IPS DF 19.7 (cell line): ENCODE results near the gene PLXNA2.

Experiments used
- DNase-seq: peaks from one replicate; pipeline ENCODE4 v3.0.0-alpha.2; 2013; ENCODE audit warnings: low read depth, low spot score

Gene PLXNA2

GRCh38 chr1:208222376-208223126 lies 21.6 kb downstream of the PLXNA2 start:
- DNase-seq, result no peak

- no peak for DNase-seq
Measured at GRCh38 chr1:208221291-208221622, 22.9 kb downstream of the PLXNA2 start.

- no peak for DNase-seq
Measured at GRCh38 chr1:208219659-208220282, 24.4 kb downstream of the PLXNA2 start.

- DNase-seq, result no peak
Measured at GRCh38 chr1:208219098-208219658, 25.0 kb downstream of the PLXNA2 start.

GRCh38 chr1:208218237-208219097 lies 25.7 kb downstream of the PLXNA2 start:
- no peak for DNase-seq

- no peak for DNase-seq
Measured at GRCh38 chr1:208217781-208218180, 26.4 kb downstream of the PLXNA2 start.

- DNase-seq, result no peak
Measured at GRCh38 chr1:208216806-208217205, 27.4 kb downstream of the PLXNA2 start.

- DNase-seq, result no peak
Measured at GRCh38 chr1:208216062-208216461, 28.1 kb downstream of the PLXNA2 start.

- DNase-seq, result no peak
Measured at GRCh38 chr1:208215393-208215792, 28.8 kb downstream of the PLXNA2 start.

- no peak for DNase-seq
Measured at GRCh38 chr1:208213786-208214185, 30.4 kb downstream of the PLXNA2 start.

- no peak for DNase-seq
Measured at GRCh38 chr1:208212893-208213292, 31.3 kb downstream of the PLXNA2 start.

GRCh38 chr1:208211921-208212843 lies 32.0 kb downstream of the PLXNA2 start:
- no peak for DNase-seq

GRCh38 chr1:208209896-208210589 lies 34.1 kb downstream of the PLXNA2 start:
- no peak for DNase-seq

- DNase-seq, result no peak
Measured at GRCh38 chr1:208209286-208209685, 34.9 kb downstream of the PLXNA2 start.

GRCh38 chr1:208208132-208208487 lies 36.1 kb downstream of the PLXNA2 start:
- no peak for DNase-seq

- DNase-seq, result no peak
Measured at GRCh38 chr1:208207388-208208131, 36.6 kb downstream of the PLXNA2 start.

GRCh38 chr1:208206092-208206698 lies 38.0 kb downstream of the PLXNA2 start:
- no peak for DNase-seq

GRCh38 chr1:208205216-208206013 lies 38.8 kb downstream of the PLXNA2 start:
- no peak for DNase-seq

GRCh38 chr1:208204779-208205178 lies 39.4 kb downstream of the PLXNA2 start:
- no peak for DNase-seq
